Articular chondrocyte of knee joint (primary cell): ENCODE results near the gene PRR18. TPM values are rescaled to one million over a fixed set of nuclear protein-coding genes. Genes with fewer than 3 reads are reported as not detected.

Experiments
- total RNA-seq: library from RNA; depleted of rRNA; stranded (reverse); fragments of >200 nt; gene quantifications from 2 replicates; pipeline ENCODE4 v1.2.3, GENCODE V29; 2012

Gene PRR18
- total RNA-seq, result 0.13 TPM in 1 of 2 replicates, not detected in the other

GRCh38 chr6:166308033-166308768, at the start of gene PRR18:
Gene PRR18, minus strand, starts transcription at chr6:166308392. Its CDS starts 250 bp downstream, at chr6:166308142.

GRCh38 chr6:166342349-166343149, 34.4 kb upstream of the PRR18 start, which contains the start of gene SFT2D1:
Gene SFT2D1, minus strand, starts transcription at chr6:166342545. Its CDS starts 64 bp downstream, at chr6:166342481.

Other genes with a start within 250 kb of the PRR18 start
- not detected in 2 replicates for gene TBXT, start 140.5 kb downstream of the PRR18 start, total RNA-seq
- 29.5 and 31.8 TPM in 2 replicates for gene SFT2D1, start 34.2 kb upstream of the PRR18 start, total RNA-seq
- gene MPC1, start 74.5 kb upstream of the PRR18 start, total RNA-seq, result 33.5 and 38.0 TPM in 2 replicates